Activated gamma-delta T cell treated with anti-CD3 and anti-CD28 coated beads, Interleukin-2, amount 50 U/mL, for 16 hours (primary cell): Measurements from ENCODE around the gene ERBB4.
"Not testable (repeated sequence)": the region's sequence is repeated elsewhere in the genome, so short reads cannot be mapped to it uniquely, and the experiment has no call there.

Experiments
- DNase-seq: peaks from one replicate; pipeline ENCODE4 v3.0.0-alpha.2; 2020; ENCODE audit warnings: low read depth

The ERBB4 gene

DNA sequence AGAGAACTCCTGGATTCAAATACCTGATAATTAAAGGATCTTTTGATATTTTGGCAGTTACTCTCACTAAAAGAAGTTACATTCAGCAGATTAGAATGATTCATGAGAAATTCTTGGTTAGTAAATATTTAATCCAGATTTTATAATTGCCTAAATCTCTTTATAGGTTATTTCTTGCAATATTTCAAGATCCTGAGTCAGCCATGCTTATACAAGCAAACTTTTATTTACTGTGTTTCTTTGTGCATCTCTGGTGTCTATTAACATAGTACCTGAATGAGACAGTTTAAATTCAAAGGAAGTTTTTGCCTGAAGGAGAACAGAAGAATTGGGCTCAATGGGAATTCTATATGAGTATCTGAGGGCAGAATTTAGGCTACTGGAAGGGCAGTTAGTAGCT is 249.3 kb downstream of the ERBB4 start:
- no peak for DNase-seq

DNA sequence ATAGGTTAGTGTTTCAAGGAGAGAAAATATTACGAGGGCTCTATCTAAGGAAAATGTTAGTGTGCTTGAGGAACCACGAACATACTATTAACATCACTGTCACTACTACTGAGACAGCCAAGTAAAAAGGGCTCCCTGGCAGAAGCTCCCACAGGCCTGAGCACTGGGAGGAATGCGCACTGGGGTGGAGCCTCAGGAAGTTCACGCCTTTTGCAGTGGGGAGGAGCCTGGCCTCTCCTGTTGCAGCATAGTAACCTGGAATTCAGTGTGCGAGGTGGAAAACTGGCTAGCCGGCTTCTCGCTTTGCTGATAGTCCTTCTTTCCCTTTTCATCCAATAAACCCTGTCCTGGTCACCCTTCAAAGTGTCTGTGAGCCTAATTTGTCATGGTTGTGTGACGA is 250.3 kb downstream of the ERBB4 start:
- DNase-seq, result no peak

DNA sequence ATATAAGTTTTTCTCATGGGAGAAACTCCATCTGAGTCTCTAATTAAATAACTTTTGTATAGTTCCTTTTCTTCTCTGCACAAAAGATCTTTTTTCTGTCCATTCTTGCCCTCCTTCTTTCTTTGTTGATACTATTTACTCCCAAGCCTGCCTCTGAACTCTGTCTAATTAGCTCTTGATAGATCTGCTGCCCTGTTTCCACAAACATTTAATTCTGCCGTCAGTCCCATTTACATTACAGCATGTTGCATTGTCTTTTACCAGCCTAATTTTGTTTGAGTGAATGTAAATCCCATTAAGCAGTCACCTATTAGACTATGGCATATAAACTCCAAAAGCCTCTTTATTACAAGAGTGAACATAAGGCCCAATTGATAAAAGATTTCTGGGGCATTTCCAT is 254.4 kb downstream of the ERBB4 start:
- no peak for DNase-seq

DNA sequence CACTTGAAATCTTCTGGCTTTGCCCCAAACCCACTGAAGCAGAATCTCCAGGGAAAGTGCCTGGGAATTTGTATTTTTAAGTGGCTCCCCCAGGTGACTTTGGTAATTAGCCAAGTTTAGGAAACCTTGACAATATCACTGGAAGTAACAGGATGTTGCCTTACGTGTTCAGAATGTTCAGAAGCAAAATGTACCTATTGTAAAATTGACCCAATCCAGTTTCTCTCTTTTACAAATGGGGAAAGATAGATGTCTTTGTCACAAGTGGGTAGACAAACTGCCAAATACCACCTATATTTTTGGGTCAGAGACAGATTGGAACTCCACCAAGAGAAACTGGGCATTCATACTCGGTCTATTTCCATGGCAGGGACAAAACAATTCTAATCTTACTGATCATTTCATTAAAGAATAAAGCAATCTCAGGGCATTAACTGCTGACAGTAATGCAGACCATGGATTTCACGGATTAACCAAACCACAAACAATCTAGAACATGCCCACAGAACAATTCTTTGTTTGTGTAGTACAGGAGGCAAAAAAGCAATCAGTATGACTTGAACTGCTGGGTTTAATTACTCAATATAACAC is 255.8 kb downstream of the ERBB4 start:
- DNase-seq, result no peak

DNA sequence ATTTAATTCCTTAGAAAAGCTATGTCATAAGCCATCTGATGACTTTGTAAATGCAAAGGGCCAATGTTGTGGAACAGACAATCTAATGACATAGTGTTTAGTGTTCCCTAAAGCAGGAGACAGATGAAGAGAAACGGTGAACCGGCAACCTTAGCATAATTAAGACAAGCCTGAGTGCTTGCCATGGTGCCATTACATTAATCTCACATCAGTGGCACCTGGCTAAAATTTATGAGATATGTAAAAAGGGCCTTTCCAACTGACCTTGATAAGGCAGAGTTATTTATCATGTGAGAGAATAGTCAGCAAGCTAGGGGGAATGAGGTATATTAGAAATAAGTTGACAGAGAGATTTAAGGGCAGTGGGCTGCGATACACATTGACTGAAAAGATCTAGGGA is 261.8 kb downstream of the ERBB4 start:
- DNase-seq, result no peak

DNA sequence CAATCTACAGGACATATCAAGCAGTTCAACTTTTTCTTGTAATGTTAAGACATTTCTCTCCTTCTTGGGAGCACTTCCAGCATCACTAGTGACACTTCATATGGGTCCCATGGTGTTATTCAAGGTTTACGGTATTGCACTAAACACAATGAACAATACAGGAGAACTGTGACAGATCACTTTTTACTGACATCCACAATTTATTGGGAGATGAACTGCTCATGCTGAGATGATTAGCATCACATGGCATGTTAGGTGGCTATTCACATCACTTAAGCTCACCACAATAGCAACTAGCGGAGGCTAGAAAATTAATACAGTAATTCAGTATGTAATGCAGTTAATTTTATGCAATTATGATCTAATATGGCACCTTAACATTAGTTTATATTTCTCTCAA is 264.4 kb downstream of the ERBB4 start:
- DNase-seq, result no peak

DNA sequence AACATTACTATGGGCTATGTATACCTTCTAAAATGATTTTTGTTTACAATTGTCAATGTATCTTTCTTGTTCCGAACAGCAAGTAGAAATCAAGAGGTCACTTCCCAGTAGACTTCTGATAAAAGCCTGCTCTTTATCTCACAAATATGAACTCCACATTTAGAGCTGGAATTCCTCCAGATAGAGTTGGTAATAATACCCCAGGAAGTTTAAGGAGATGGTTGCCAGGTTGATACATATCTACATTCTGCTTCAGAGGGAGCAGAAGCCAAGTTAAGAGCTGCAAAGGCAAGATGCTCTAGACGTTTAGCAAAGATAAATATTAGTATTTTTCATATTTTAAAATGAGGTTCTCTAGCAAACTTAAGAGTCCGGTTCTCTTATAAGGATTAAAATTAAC is 267.0 kb downstream of the ERBB4 start:
- DNase-seq, result no peak

DNA sequence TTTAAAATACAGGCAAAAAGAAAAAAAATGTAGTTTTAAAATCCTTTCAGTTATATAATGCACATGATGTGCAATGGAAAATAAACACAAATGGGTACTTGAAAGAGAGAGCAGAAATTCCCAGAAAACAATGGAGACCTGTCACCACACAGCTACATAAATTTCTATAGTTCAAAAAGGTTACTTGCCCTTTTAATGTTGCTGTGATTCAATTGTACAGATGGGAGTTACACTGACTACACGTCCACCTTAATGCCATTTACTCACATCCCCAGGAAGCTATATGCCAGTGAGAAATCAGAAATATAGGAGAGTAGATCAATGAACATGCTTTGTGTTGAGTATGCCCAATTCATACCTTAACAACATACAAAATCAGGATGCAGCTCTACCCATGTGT is 269.6 kb downstream of the ERBB4 start:
- DNase-seq, result no peak

DNA sequence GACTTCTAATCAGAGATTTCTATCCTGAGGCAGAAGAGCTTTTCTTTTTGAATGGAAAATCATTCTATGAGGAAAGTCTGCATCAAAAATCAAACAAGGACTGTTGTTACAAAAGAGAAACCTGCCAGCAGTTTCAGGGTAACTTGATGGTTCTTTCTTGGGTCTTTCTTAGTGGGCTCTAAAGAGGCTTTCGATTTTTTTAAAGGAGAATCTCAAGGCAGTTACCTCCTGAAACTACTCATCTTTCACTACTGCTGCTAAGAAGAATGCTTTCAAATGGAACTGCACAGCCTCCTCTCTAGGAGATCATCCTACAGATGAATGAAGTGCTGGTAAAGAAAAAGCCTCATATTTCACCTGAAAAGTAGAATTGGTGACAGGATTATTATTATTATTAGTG is 272.3 kb downstream of the ERBB4 start:
- no peak for DNase-seq

DNA sequence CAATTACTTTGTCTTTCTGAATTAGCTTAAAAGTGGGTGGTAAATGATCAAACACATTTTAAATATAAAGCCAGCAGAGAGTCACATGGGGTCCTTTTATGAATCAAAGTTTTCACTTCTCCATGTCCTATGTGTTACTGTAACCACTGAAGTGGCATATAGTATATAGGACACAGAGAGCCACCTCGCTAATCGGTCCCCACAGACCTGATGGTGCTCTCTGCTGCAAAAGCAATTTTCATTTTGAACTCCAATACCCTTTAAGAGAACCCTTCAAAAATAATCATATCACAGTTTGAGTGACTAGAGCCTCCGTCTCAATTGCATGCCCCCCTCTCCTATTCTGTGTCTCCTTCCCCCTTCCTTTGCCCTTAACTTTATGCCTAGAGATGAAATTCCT is 272.8 kb downstream of the ERBB4 start:
- DNase-seq, result no peak

DNA sequence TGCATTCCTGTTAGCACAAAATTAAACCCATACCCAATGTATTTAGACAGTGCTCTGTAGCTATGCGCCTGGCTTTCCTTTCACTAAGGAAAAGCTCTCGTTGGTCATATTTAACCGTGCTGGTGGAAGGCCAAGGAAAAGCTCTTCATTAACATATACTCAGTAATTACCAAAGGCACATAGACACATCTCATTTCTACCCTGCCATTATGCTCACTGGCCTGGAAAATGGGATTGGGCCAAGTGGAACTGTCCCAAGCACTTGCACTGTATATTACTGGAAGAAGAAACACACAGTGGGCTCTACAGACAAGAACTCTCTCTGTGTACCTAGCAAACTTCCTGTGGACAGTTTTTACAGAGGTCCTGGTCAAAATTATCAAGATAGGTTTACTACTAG is 274.4 kb downstream of the ERBB4 start:
- DNase-seq, result no peak

DNA sequence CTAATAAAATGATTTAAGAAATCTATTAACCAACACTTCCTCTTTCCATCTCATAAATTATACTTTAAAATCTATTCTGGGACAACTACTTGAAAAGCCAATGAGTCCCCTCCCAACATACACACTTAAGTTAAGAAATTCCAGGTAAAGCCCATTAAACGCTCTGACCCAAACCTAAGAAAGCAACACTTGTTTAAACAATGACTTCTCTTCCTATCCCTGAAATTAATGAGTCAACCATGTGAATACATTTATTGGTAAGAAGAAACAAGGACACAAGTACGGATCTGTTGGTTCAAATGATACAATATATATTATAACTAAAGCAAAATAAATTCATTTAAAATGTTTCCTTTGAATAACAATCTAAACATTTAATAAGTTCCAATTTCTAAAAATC is 279.4 kb downstream of the ERBB4 start:
- no peak for DNase-seq

DNA sequence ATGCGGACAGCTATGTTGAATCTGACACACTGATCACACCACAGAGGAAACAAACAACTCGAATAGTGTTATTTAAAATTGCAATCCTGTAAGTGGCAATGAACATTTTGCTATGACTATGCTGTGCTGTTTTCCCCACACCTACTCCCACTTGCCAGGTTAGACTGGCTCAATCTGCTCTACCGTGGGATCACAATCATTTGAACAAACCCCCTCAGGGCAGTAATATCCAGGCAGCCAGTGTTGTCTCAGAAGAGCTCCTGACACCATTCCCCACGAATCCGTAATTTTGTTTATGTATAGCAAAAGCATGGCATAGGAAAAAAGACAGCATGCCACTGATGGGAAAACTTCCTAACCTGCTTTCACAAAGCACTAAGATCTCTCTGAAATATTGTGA is 284.3 kb downstream of the ERBB4 start:
- no peak for DNase-seq

DNA sequence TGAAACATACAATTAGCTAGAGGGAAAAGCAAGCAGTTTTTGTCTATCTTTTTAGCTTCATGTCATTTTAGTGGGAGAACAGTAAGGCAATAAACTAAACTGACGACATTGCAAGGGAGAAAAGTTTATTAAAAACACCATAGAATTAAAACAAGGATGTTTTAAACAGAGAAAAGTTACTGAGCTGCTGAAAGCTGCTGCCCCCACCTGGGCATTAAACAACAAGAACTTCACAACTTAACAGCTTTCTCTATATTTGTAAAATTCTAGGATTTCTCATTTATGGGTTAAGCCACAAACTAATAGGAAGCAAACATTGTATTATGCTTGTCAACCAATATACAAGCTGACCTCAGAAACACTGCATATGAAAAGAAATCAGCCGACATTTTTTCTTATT is 289.2 kb downstream of the ERBB4 start:
- no peak for DNase-seq

DNA sequence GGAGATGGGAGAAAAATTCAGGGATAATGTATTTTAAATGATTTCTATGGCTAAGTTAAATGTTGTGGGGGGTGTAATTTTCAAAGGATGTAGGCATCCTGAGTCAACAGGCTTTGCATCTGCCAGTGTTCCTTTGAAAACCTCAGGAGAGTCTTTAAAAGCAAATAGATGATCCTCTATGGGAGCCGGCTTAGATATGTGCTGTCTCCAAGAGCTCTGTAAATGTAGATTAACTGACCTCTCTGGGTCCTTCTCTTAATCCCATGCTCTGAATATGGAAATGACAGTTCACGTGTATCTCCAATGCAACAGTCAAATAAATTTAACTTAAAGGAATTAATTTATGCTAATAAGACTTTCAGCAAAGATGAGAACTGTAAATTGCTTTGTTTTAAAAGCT is 292.7 kb downstream of the ERBB4 start:
- no peak for DNase-seq

DNA sequence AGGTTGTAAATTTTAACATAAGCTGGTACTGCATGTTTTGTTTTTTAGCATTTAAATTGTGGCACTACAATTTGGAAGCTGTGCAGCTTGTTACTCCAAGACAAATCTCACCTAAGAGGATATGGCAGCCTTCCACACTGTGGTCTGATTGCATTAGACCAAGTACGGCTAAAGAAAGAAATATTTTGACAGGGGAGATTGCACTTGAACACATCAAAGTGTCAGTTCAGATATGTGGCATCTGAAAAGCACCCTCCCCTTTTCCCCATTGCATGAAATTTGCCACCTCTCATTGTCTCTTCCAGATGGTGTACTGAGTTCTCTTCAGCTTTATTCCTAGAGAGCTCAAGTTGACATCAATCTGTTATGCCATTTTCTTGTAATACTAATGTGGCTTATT is 295.9 kb downstream of the ERBB4 start:
- DNase-seq, result no peak

DNA sequence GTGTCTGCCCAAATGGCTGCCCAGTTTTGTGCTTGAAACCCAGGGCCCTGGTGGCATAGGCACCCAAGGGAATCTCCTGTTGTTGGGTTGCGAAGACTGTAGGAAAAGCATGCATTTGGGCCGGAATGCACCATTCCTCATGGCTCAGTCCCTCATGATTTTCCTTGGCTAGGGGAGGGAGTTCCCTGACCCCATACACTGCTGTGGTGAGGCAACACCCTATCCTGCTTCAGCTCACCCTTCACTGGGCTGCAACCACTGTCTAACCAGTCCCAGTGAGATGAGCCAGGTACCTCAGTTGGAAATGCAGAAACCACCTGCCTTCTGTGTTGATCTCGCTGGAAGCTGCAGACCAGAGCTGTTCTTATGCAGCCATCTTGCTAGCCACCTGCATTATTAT is 300.4 kb downstream of the ERBB4 start:
- DNase-seq, result not testable (repeated sequence)

DNA sequence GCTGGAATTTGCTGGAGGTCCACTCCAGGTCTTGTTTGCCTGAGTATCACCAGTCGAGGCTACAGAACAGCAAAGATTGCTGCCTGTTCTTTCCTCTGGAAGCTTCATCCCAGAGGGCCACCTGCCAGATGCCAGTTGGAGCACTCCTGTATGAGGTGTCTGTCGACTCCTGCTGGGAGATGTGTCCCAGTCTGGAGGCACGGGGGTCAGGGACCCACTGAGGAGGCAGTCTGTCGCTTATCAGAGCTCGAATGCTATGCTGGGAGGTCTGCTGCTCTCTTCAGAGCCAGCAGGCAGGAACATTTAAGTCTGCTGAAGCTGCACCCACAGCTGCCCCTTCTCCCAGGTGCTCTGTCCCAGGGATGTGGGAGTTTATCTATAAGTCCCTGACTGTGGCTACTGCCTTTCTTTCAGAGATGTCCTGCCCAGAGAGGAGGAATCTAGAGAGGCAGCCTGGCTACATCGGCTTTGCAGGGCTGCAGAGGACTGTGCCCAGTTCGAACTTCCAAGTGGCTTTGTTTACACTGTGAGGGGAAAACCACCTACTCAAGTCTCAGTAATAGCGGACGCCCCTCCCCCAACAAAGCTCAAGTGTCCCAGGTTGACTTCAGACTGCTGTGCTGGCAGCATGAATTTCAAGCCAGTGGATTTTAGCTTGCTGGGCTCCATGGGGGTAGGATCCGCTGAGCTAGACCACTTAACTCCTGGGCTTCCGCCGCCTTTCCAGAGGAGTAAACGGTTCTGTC is 301.1 kb downstream of the ERBB4 start:
- no peak for DNase-seq

DNA sequence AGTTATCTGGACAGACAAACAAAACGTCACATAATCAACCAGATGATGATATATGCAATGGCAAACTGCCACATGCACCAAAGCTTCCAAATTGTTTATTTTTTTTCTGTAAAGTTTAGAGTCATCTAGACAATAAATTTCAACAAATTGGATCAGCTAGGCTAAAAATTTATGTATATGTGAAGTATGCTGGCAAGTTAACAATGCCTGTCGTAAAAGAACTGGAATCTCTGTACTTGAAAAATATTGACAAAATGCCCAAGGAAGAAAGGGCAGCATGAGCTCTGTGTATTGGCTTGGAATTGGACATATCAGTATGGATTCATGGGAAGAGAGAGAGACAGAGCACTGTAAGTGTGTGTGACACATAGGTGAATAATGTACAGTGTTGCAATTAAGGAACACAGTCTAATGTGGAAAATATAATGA is 309.8 kb downstream of the ERBB4 start:
- no peak for DNase-seq

DNA sequence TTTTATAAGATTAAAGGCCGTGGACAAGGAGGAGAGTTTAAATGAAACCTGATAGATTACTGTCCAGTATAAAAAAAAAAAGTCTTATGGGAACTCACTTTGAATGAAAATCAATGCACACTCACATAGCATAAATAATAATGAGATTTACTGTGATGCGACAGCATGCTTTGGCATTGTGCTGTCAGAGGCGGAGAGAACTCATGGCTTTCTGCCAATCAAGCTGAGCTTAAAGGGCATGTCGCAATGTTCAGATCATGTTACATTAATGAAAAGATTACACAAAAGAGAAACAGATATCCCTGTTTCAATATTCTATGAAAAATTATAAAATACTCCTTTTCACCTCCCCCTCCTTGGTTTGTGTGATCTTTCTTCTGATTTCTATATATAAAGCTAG is 310.8 kb downstream of the ERBB4 start:
- no peak for DNase-seq

DNA sequence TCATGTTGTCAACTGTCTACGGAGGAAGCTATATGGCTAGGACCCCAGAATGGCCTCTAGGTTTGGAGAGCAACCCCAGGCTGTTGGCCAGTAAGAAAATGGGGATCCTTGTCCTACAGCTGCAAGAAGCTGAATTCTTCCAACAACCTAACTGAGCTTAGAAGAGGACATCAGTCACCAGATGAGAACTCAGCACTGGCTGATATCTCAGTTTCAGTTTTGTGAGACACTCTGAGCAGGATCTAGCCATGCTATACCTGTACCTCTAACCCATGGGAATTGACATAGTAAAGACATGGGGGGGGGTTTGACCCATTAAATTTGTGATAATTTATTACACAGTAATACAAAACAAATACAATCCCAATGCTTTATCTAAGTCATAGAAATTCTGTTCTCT is 312.5 kb downstream of the ERBB4 start:
- no peak for DNase-seq

DNA sequence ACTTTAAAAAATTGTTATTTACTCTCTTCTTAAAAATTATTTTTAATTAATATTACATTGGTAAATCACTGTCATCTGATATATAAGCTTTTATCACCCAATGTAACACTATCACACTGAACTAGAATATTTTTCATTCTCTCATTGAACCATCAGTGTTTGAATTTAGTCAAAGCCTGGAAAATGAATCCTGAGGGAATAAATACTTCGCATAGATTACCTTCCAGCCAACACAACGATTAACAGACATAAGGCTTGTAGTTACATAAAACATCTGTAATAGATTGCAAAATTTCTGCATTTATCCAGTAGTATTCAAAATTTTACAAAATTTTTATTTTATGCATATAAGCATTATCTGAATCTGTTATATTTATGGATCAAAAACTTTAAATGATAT is 314.9 kb downstream of the ERBB4 start:
- DNase-seq, result no peak

DNA sequence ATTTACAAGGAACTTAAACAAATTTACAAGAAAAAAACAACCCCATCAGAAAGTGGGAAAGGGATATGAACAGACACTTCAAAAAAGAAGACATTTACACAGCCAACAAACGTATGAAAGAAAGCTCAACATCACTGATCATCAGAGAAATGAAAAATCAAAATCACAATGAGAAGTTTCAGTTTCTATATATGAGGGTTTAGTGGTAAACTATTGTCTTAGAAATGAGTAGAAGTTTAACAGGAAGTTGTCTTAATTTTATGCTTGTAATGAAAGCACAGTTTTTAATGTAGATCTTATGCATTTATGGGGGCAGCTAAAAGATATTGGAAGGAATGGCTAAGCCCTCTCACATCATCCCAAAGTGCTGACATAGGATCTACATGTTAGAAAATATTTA is 325.4 kb downstream of the ERBB4 start:
- no peak for DNase-seq

DNA sequence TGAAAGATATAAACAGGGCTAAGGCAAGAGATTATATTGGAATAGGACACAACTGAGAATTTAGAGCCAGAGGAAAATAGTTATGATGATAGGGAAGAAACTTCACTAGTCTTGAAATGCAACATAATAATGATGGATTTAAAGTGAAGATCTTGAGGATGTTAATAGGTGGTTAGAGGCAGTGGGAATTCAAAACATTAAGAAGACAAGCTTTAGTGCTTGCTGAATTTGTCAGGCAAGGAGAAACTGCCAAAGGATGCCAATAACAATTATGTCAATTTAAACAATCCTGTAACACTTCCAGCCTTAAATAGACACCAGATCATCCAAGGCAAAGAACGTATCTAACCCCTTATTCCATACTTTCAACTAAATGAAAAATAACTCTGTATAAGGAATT is 330.1 kb downstream of the ERBB4 start:
- DNase-seq, result no peak
